Measurements from ENCODE around the gene FCHSD2. TPM values are rescaled to one million over a fixed set of nuclear protein-coding genes. Genes with fewer than 3 reads are reported as not detected.

The FCHSD2 gene
- total RNA-seq, 1 experiment from 2014 or later, result 7.1 TPM

GRCh38 chr11:73034777-73035176 is 107.3 kb downstream of the FCHSD2 start:
- CTCF ChIA-PET, result no interaction called here

GRCh38 chr11:73034331-73034730 is 107.8 kb downstream of the FCHSD2 start:
- Histone ChIP-seq H3K4me3 (ENCODE audit: low read length) (no peak overlapping the region), H3K4me1 (ENCODE audit: insufficient read depth, low read length) (peaks cover 6% of the 10 kb centered on the region; the same call in 1 of the 2 replicates), H3F3A (ENCODE audit: low read length, unreplicated experiment) (no peaks in the 10 kb centered on the region), H2AFZ (ENCODE audit: low read length) (no peak overlapping the region), H4K20me1 (ENCODE audit: low read length) (no peaks in the 10 kb centered on the region), H3K9ac (ENCODE audit: low read length) (no peak overlapping the region), H3K9me3 (ENCODE audit: low read length) (no peaks in the 10 kb centered on the region), H3K36me3 (ENCODE audit: low read depth, low read length) (no peaks in the 10 kb centered on the region), H3K9me2 (replicated peaks; ENCODE audit: low read length) (no peaks in the 10 kb centered on the region), H3K79me2 (ENCODE audit: low read length) (no peaks in the 10 kb centered on the region), H3K4me2 (ENCODE audit: low read length) (no peak overlapping the region), H3K27me3 (ENCODE audit: low read length) (no peaks in the 10 kb centered on the region), H3K27ac (ENCODE audit: low read length) (no peak overlapping the region)
- no peak for DNase-seq
- BruUV-seq (replicated peaks), result no TSS peak
- POLR2A ChIA-PET (ENCODE audit: unreplicated experiment), result no interaction called here
- CTCF ChIA-PET, result no interaction called here
- intact Hi-C loops (cut with micrococcal nuclease), result loop anchor here (1.0 kb wide), 1 partner anchor 39 kb away; no protein-coding TSS in a partner anchor
- no peak for ATAC-seq
- TF ChIP-seq CTCF (conservative IDR thresholded peaks at IDR 0.05; ENCODE audit: low read depth, low read length) (no peak), EZH2phosphoT487 (IDR thresholded peaks at IDR 0.05; ENCODE audit: borderline replicate concordance, low read length) (no peak), EZH2 (IDR thresholded peaks at IDR 0.05; ENCODE audit: low read length, unreplicated experiment) (no peak)

More at GRCh38 chr11:73034777-73035176, 107.3 kb downstream of the FCHSD2 start:
- Histone ChIP-seq H3K79me2 (ENCODE audit: low read length) (no peaks in the 10 kb centered on the region), H3K4me1 (ENCODE audit: insufficient read depth, low read length) (peaks cover 6% of the 10 kb centered on the region; the same call in 1 of the 2 replicates), H3K9me2 (replicated peaks; ENCODE audit: low read length) (no peaks in the 10 kb centered on the region), H4K20me1 (ENCODE audit: low read length) (no peaks in the 10 kb centered on the region), H2AFZ (ENCODE audit: low read length) (no peak overlapping the region), H3K27ac (ENCODE audit: low read length) (no peak overlapping the region), H3K4me2 (ENCODE audit: low read length) (no peak overlapping the region), H3K27me3 (ENCODE audit: low read length) (no peaks in the 10 kb centered on the region), H3K4me3 (ENCODE audit: low read length) (no peak overlapping the region), H3F3A (ENCODE audit: low read length, unreplicated experiment) (no peaks in the 10 kb centered on the region), H3K36me3 (ENCODE audit: low read depth, low read length) (no peaks in the 10 kb centered on the region), H3K9ac (ENCODE audit: low read length) (no peak overlapping the region), H3K9me3 (ENCODE audit: low read length) (no peaks in the 10 kb centered on the region)
- intact Hi-C loops (cut with micrococcal nuclease), result loop anchor here (1.0 kb wide), 1 partner anchor 39 kb away; no protein-coding TSS in a partner anchor
- BruUV-seq (replicated peaks), result no TSS peak
- POLR2A ChIA-PET (ENCODE audit: unreplicated experiment), result no interaction called here
- TF ChIP-seq CTCF (conservative IDR thresholded peaks at IDR 0.05; ENCODE audit: low read depth, low read length) (no peak), EZH2phosphoT487 (IDR thresholded peaks at IDR 0.05; ENCODE audit: borderline replicate concordance, low read length) (no peak), EZH2 (IDR thresholded peaks at IDR 0.05; ENCODE audit: low read length, unreplicated experiment) (no peak)
- peak; percentile 61 for ATAC-seq
- peak; percentile 35 for DNase-seq

GRCh38 chr11:73030130-73030529 is 112.0 kb downstream of the FCHSD2 start:
- Histone ChIP-seq H3K27ac (ENCODE audit: low read length) (no peak overlapping the region), H3K27me3 (ENCODE audit: low read length) (no peaks in the 10 kb centered on the region), H4K20me1 (ENCODE audit: low read length) (no peaks in the 10 kb centered on the region), H3K4me1 (ENCODE audit: insufficient read depth, low read length) (peaks cover 6% of the 10 kb centered on the region; the same call in 1 of the 2 replicates), H3K9me3 (ENCODE audit: low read length) (no peaks in the 10 kb centered on the region), H3K4me3 (ENCODE audit: low read length) (no peak overlapping the region), H3K36me3 (ENCODE audit: low read depth, low read length) (peaks cover 12% of the 10 kb centered on the region; the same call in 1 of the 2 replicates), H3K4me2 (ENCODE audit: low read length) (no peak overlapping the region), H3F3A (ENCODE audit: low read length, unreplicated experiment) (no peaks in the 10 kb centered on the region), H3K79me2 (ENCODE audit: low read length) (no peaks in the 10 kb centered on the region), H3K9ac (ENCODE audit: low read length) (no peak overlapping the region), H3K9me2 (replicated peaks; ENCODE audit: low read length) (no peaks in the 10 kb centered on the region), H2AFZ (ENCODE audit: low read length) (no peak overlapping the region)
- CTCF ChIA-PET, result no interaction called here
- DNase-seq (no peak), ATAC-seq (no peak)
- intact Hi-C loops (cut with micrococcal nuclease), result no loop called here
- BruUV-seq (replicated peaks), result no TSS peak
- TF ChIP-seq CTCF (conservative IDR thresholded peaks at IDR 0.05; ENCODE audit: low read depth, low read length) (no peak), EZH2phosphoT487 (IDR thresholded peaks at IDR 0.05; ENCODE audit: borderline replicate concordance, low read length) (no peak), EZH2 (IDR thresholded peaks at IDR 0.05; ENCODE audit: low read length, unreplicated experiment) (no peak)
- POLR2A ChIA-PET (ENCODE audit: unreplicated experiment), result no interaction called here
